ENCODE measurements around the gene ADGRF4.

Gene ADGRF4

DNA sequence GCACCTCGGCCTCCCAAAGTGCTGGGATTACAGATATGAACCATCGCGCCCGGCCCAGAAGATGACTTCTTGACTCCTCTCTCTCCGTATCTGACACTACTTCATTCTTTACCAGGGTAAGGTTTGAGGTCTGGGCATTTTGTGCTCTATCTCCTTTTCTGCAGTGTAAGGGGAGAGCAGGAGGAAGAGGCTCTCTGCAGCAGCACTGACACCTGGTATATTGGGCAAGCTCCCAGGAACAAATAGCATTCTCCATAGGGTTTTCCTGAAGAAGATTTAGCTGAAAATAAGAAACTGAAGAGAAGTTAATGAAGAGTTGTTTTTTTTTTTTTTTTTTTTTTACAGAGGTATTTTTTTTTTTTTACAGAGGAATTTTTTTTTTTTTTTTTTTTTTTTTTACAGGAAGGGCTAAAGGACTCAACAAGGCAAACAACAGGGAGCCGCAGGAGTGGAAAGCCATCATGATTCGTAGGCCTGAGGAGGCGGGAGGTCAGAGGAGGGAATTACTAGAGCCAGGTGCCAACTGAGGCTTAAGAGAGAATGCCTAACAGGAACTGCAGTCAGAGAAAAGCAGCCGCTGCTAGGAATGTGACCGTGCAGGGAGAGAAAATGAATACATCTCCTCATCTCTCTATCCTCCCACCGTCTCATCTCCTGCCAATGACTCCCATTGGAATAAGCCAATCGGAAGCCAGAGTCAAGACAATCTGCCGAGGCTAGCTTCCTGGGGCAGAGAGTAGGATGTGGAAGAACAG is 34.7 kb upstream of the ADGRF4 start:
- Histone ChIP-seq H3K4me3 (no peak overlapping the region), H3K9ac (ENCODE audit: insufficient read length) (no peak overlapping the region), H3K9me3 (ENCODE audit: low read depth, low read length) (no peaks in the 10 kb centered on the region), H3K27ac (no peak overlapping the region), H3K36me3 (ENCODE audit: insufficient read depth, low read length) (no peaks in the 10 kb centered on the region)
- TF ChIP-seq POLR2AphosphoS5 (IDR thresholded peaks at IDR 0.05; ENCODE audit: borderline replicate concordance, low read depth, low read length) (no peak), FOXP2 (optimal IDR thresholded peaks at IDR 0.05; ENCODE audit: control extremely low read depth, extremely low read length, insufficient read depth) (no peak)
- no peak for DNase-seq (ENCODE audit: low read depth, low spot score)

- DNase-seq (ENCODE audit: low read depth, low spot score), result no peak
- no peak overlapping the region for H3K9ac ChIP-seq (ENCODE audit: insufficient read length)
- H3K27ac ChIP-seq, result no peak overlapping the region
- H3K4me3 ChIP-seq, result no peak overlapping the region
- no peaks in the 10 kb centered on the region for H3K9me3 ChIP-seq (ENCODE audit: low read depth, low read length)
- no peaks in the 10 kb centered on the region for H3K36me3 ChIP-seq (ENCODE audit: insufficient read depth, low read length)
- no peak for TF ChIP-seq EZH2 (IDR thresholded peaks at IDR 0.05)
- TF ChIP-seq FOXP2 (optimal IDR thresholded peaks at IDR 0.05; ENCODE audit: control extremely low read depth, extremely low read length, insufficient read depth), result no peak
- no peak for TF ChIP-seq POLR2AphosphoS5 (IDR thresholded peaks at IDR 0.05; ENCODE audit: borderline replicate concordance, low read depth, low read length)
Observed at GRCh38 chr6:47665112-47665511, 33.3 kb upstream of the ADGRF4 start.

GRCh38 chr6:47669684-47670513 is 28.5 kb upstream of the ADGRF4 start:
- H3K36me3 ChIP-seq (ENCODE audit: insufficient read depth, low read length), result no peaks in the 10 kb centered on the region
- no peak overlapping the region for H3K4me3 ChIP-seq
- no peak for TF ChIP-seq FOXP2 (optimal IDR thresholded peaks at IDR 0.05; ENCODE audit: control extremely low read depth, extremely low read length, insufficient read depth)
- TF ChIP-seq EZH2 (IDR thresholded peaks at IDR 0.05), result no peak
- TF ChIP-seq POLR2AphosphoS5 (IDR thresholded peaks at IDR 0.05; ENCODE audit: borderline replicate concordance, low read depth, low read length), result no peak
- H3K27ac ChIP-seq, result no peak overlapping the region
- H3K9ac ChIP-seq (ENCODE audit: insufficient read length), result no peak overlapping the region
- no peaks in the 10 kb centered on the region for H3K9me3 ChIP-seq (ENCODE audit: low read depth, low read length)
- no peak for DNase-seq (ENCODE audit: low read depth, low spot score)

- Histone ChIP-seq H3K36me3 (ENCODE audit: insufficient read depth, low read length) (no peaks in the 10 kb centered on the region), H3K9me3 (ENCODE audit: low read depth, low read length) (no peaks in the 10 kb centered on the region), H3K9ac (ENCODE audit: insufficient read length) (no peak overlapping the region), H3K27ac (no peak overlapping the region), H3K4me3 (no peak overlapping the region)
- DNase-seq (ENCODE audit: low read depth, low spot score), result no peak
- TF ChIP-seq POLR2AphosphoS5 (IDR thresholded peaks at IDR 0.05; ENCODE audit: borderline replicate concordance, low read depth, low read length) (no peak), EZH2 (IDR thresholded peaks at IDR 0.05) (no peak), FOXP2 (optimal IDR thresholded peaks at IDR 0.05; ENCODE audit: control extremely low read depth, extremely low read length, insufficient read depth) (no peak)
Observed at GRCh38 chr6:47670851-47671250, 27.5 kb upstream of the ADGRF4 start.

DNA sequence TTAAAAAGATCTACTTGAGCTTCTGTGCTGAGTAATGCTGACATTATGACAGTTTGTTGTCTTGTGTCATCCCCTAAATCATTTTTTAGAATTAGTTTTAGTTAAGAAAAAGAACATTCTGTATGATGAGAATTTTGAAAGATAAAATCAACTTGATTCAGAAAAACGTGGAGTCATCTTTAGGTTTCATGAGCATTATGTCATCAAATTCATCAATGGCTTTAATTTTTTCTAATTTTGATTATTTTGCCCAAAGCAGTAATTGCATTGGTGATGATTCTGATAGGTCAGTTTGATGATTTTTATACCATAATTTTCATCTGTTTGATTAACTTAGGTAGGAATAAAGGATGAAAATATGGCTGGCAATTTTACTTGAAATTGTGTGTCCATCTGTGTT is 26.6 kb upstream of the ADGRF4 start:
- Histone ChIP-seq H3K27ac (no peak overlapping the region), H3K4me3 (no peak overlapping the region), H3K9ac (ENCODE audit: insufficient read length) (no peak overlapping the region), H3K9me3 (ENCODE audit: low read depth, low read length) (no peaks in the 10 kb centered on the region), H3K36me3 (ENCODE audit: insufficient read depth, low read length) (no peaks in the 10 kb centered on the region)
- no peak for TF ChIP-seq POLR2AphosphoS5 (IDR thresholded peaks at IDR 0.05; ENCODE audit: borderline replicate concordance, low read depth, low read length)
- TF ChIP-seq EZH2 (IDR thresholded peaks at IDR 0.05), result no peak
- no peak for TF ChIP-seq FOXP2 (optimal IDR thresholded peaks at IDR 0.05; ENCODE audit: control extremely low read depth, extremely low read length, insufficient read depth)
- DNase-seq (ENCODE audit: low read depth, low spot score), result no peak

- H3K36me3 ChIP-seq (ENCODE audit: insufficient read depth, low read length), result no peaks in the 10 kb centered on the region
- H3K9ac ChIP-seq (ENCODE audit: insufficient read length), result no peak overlapping the region
- H3K4me3 ChIP-seq, result no peak overlapping the region
- no peak for DNase-seq (ENCODE audit: low read depth, low spot score)
- H3K27ac ChIP-seq, result no peak overlapping the region
- H3K9me3 ChIP-seq (ENCODE audit: low read depth, low read length), result no peaks in the 10 kb centered on the region
- TF ChIP-seq POLR2AphosphoS5 (IDR thresholded peaks at IDR 0.05; ENCODE audit: borderline replicate concordance, low read depth, low read length) (no peak), FOXP2 (optimal IDR thresholded peaks at IDR 0.05; ENCODE audit: control extremely low read depth, extremely low read length, insufficient read depth) (no peak), EZH2 (IDR thresholded peaks at IDR 0.05) (no peak)
Observed at GRCh38 chr6:47672816-47673215, 25.6 kb upstream of the ADGRF4 start.

DNA sequence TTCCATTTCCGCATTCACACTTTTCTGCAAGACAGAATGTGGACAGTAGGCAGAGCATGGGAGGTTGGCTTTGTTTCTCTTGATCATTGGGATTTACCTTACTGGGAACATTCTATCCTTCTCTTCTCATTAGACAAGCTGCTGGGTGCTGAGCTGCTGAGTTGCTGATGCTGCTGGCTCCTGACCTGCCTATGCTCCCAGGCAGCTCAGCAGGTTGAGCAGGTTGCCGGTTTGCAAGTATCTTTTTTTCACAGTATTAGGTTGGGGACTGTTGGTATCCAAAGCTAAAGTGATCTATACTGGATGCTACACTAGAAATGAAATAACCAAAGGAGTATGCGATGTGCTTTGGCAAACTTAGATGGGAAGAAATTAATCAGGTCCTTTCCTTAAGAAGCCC is 23.7 kb upstream of the ADGRF4 start:
- H3K36me3 ChIP-seq (ENCODE audit: insufficient read depth, low read length), result no peaks in the 10 kb centered on the region
- H3K27ac ChIP-seq, result no peak overlapping the region
- H3K4me3 ChIP-seq, result no peak overlapping the region
- no peaks in the 10 kb centered on the region for H3K9me3 ChIP-seq (ENCODE audit: low read depth, low read length)
- no peak for DNase-seq (ENCODE audit: low read depth, low spot score)
- H3K9ac ChIP-seq (ENCODE audit: insufficient read length), result no peak overlapping the region
- no peak for TF ChIP-seq EZH2 (IDR thresholded peaks at IDR 0.05)
- TF ChIP-seq FOXP2 (optimal IDR thresholded peaks at IDR 0.05; ENCODE audit: control extremely low read depth, extremely low read length, insufficient read depth), result no peak
- TF ChIP-seq POLR2AphosphoS5 (IDR thresholded peaks at IDR 0.05; ENCODE audit: borderline replicate concordance, low read depth, low read length), result no peak

DNA sequence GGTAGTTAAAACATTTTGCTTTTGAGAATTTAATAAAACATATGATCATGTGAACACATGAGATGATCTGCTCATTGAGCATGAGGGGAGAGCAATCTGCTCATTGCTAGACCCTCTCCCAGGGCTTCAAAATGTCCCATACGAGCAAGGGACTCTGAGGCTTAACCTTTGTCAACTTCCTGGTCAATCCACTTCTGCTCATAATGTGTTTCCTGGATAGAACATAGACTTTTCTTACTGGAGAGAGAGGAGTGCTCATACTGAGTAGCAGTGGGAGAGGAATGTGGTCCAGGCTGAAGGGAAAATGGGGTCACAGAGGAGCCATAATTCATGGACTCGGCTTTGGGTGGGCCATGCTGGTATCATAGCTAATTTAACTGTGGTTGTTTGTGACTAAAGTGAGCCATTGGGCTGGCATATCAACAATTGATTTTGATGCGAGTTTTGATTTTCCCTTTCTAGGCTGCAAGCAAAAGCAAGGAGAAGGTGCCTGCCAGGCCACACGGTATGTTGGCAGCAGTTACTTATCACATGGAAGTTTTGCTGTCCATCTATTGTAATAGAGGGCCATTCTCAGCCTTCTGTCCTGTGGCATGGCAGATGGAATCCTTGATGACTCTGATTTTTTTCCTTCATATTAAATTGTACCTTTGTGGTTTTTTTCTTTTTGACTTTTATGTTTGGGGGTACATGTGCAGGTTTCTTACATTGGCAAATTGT is 20.8 kb upstream of the ADGRF4 start:
- DNase-seq (ENCODE audit: low read depth, low spot score), result no peak
- TF ChIP-seq EZH2 (IDR thresholded peaks at IDR 0.05) (no peak), POLR2AphosphoS5 (IDR thresholded peaks at IDR 0.05; ENCODE audit: borderline replicate concordance, low read depth, low read length) (no peak), FOXP2 (optimal IDR thresholded peaks at IDR 0.05; ENCODE audit: control extremely low read depth, extremely low read length, insufficient read depth) (no peak)
- H3K4me3 ChIP-seq, result no peak overlapping the region
- no peaks in the 10 kb centered on the region for H3K9me3 ChIP-seq (ENCODE audit: low read depth, low read length)
- H3K9ac ChIP-seq (ENCODE audit: insufficient read length), result no peak overlapping the region
- no peak overlapping the region for H3K27ac ChIP-seq
- no peaks in the 10 kb centered on the region for H3K36me3 ChIP-seq (ENCODE audit: insufficient read depth, low read length)
